Neural cell (in vitro differentiated cells): ENCODE measurements around the gene CLEC3A. TPM values are rescaled to one million over a fixed set of nuclear protein-coding genes. Genes with fewer than 3 reads are reported as not detected.
"Not testable (repeated sequence)": the region's sequence is repeated elsewhere in the genome, so short reads cannot be mapped to it uniquely, and the experiment has no call there.

ENCODE experiments used
- H2AFZ ChIP-seq: fragments of 200-600, 300-800 bp; sonication (generic), shearing (Covaris generic); 2 replicates; pipeline ENCODE4 v1.6.0; 2014; ENCODE audit warnings: low read depth, mild to moderate bottlenecking, antibody characterized with exemption, low read length, moderate library complexity
- H3F3A ChIP-seq: fragments of 200-600 bp; shearing (Covaris generic); 2 replicates; pipeline ENCODE4 v1.6.1; 2016; ENCODE audit warnings: mild to moderate bottlenecking, moderate library complexity, mixed read lengths, antibody characterized with exemption, low read length; ENCODE audit not compliant: insufficient read depth, poor library complexity, severe bottlenecking
- H3K27ac ChIP-seq: fragments of 200-600, 300-800 bp; sonication (generic), shearing (Covaris generic); 2 replicates; pipeline ENCODE4 v1.5.1; 2014; ENCODE audit warnings: mild to moderate bottlenecking, low read length, moderate library complexity
- H3K27me3 ChIP-seq: fragments of 300-800, 200-600 bp; sonication (generic), shearing (Covaris generic); 2 replicates; pipeline ENCODE4 v1.6.0; 2014; ENCODE audit warnings: mild to moderate bottlenecking, low read depth, low read length, moderate library complexity; ENCODE audit not compliant: insufficient read depth
- H3K36me3 ChIP-seq: fragments of 300-800, 200-600 bp; sonication (generic), shearing (Covaris generic); 2 replicates; pipeline ENCODE4 v1.5.1; 2014; ENCODE audit warnings: mild to moderate bottlenecking, antibody characterized with exemption, low read length, moderate library complexity; ENCODE audit not compliant: insufficient read depth
- H3K4me2 ChIP-seq: fragments of 300-800, 200-600 bp; sonication (generic), shearing (Covaris generic); 2 replicates; pipeline ENCODE4 v1.6.0; 2014; ENCODE audit warnings: mild to moderate bottlenecking, low read length
- H3K4me3 ChIP-seq: fragments of 300-800, 200-600 bp; sonication (generic), shearing (Covaris generic); 2 replicates; pipeline ENCODE4 v1.5.1; 2014; ENCODE audit warnings: mild to moderate bottlenecking, low read length, moderate library complexity
- H3K79me2 ChIP-seq: fragments of 200-600 bp; shearing (Covaris generic); replicated peaks from 2 replicates; pipeline ENCODE4 v1.6.0; 2014; ENCODE audit warnings: mild to moderate bottlenecking, low read length, moderate library complexity; ENCODE audit not compliant: insufficient read depth
- H3K9ac ChIP-seq: fragments of 300-800, 200-600 bp; sonication (generic), shearing (Covaris generic); 2 replicates; pipeline ENCODE4 v1.6.1; 2016; ENCODE audit warnings: mild to moderate bottlenecking, low read length, mixed read lengths
- H3K9me2 ChIP-seq: fragments of 200-600 bp; shearing (Covaris generic); 2 replicates; pipeline ENCODE4 v1.6.1; 2016; ENCODE audit warnings: mild to moderate bottlenecking, low read length, mixed read lengths; ENCODE audit not compliant: insufficient read depth
- H3K9me3 ChIP-seq: fragments of 200-600, 300-800 bp; sonication (generic), shearing (Covaris generic); 2 replicates; pipeline ENCODE4 v1.6.1; 2016; ENCODE audit warnings: mild to moderate bottlenecking, mixed run types, low read length, moderate library complexity, mixed read lengths
- H4K20me1 ChIP-seq: fragments of 200-600 bp; shearing (Covaris generic); 2 replicates; pipeline ENCODE4 v1.6.1; 2016; ENCODE audit warnings: mild to moderate bottlenecking, mixed run types; ENCODE audit not compliant: insufficient read depth
- CTCF ChIP-seq: fragments of 450-650 bp; IDR thresholded peaks from 2 replicates; pipeline ENCODE4 v1.5.1; 2014; ENCODE audit warnings: antibody characterized with exemption, mild to moderate bottlenecking, moderate library complexity; ENCODE audit not compliant: poor library complexity, severe bottlenecking
- EP300 ChIP-seq: fragments of 450-650 bp; conservative IDR thresholded peaks from 2 replicates; pipeline ENCODE4 v1.6.1; 2014; ENCODE audit warnings: antibody characterized with exemption, mild to moderate bottlenecking, moderate library complexity; ENCODE audit not compliant: poor library complexity, severe bottlenecking
- EZH2 ChIP-seq: fragments of 200-600, 300-800 bp; shearing (Covaris generic), sonication (generic); IDR thresholded peaks from 2 replicates; pipeline ENCODE4 v1.6.1; 2014; ENCODE audit warnings: antibody characterized with exemption, low read length, borderline replicate concordance, mild to moderate bottlenecking; ENCODE audit not compliant: insufficient read depth, poor library complexity, severe bottlenecking
- MXI1 ChIP-seq: fragments of 450-650 bp; conservative IDR thresholded peaks from 2 replicates; pipeline ENCODE4 v1.6.1; 2014; ENCODE audit warnings: antibody characterized with exemption, mild to moderate bottlenecking; ENCODE audit not compliant: poor library complexity, severe bottlenecking
- POLR2AphosphoS5 ChIP-seq: IDR thresholded peaks from 2 replicates; pipeline ENCODE4 v1.6.1; 2012
- RAD21 ChIP-seq: fragments of 450-650 bp; conservative IDR thresholded peaks from 2 replicates; pipeline ENCODE4 v1.6.1; 2014; ENCODE audit warnings: antibody characterized with exemption, mild to moderate bottlenecking, moderate library complexity
- REST ChIP-seq: IDR thresholded peaks from 2 replicates; pipeline ENCODE4 v1.6.1; 2012; ENCODE audit warnings: borderline replicate concordance
- SMC3 ChIP-seq: fragments of 450-650 bp; conservative IDR thresholded peaks from 2 replicates; pipeline ENCODE4 v1.6.1; 2014; ENCODE audit warnings: antibody characterized with exemption, mild to moderate bottlenecking, moderate library complexity; ENCODE audit not compliant: poor library complexity
- TAF1 ChIP-seq: IDR thresholded peaks from 2 replicates; pipeline ENCODE4 v1.6.1; 2012; ENCODE audit warnings: low read depth
- polyA plus RNA-seq: library from polyadenylated mRNA; depleted of rRNA; stranded (reverse); fragments of >200 nt; gene quantifications from 2 replicates; pipeline ENCODE4 v1.2.3, GENCODE V29; 2014

The CLEC3A gene
- polyA plus RNA-seq, 1 donor from 2014 or later: not detected

- H3K27ac ChIP-seq: no peak overlapping the region
- no peaks in the 10 kb centered on the region for H3K36me3 ChIP-seq
- H2AFZ ChIP-seq: no peak overlapping the region
- no peaks in the 10 kb centered on the region for H3K9me2 ChIP-seq
- TF ChIP-seq CTCF (no peak), EP300 (no peak), REST (no peak), RAD21 (no peak), SMC3 (no peak), POLR2AphosphoS5 (no peak), MXI1 (no peak)
- H3K4me2 ChIP-seq: no peak overlapping the region
- H4K20me1 ChIP-seq: no peaks in the 10 kb centered on the region
- no peaks in the 10 kb centered on the region for H3K79me2 ChIP-seq
- H3K4me3 ChIP-seq: no peak overlapping the region
- no peaks in the 10 kb centered on the region for H3K9me3 ChIP-seq
- no peaks in the 10 kb centered on the region for H3F3A ChIP-seq
- H3K27me3 ChIP-seq: no peaks in the 10 kb centered on the region
- H3K9ac ChIP-seq: no peak overlapping the region
Observed at GRCh38 chr16:78057803-78058564, 35.6 kb downstream of the CLEC3A start.

GRCh38 chr16:78059806-78060205, 37.5 kb downstream of the CLEC3A start:
- H3K4me3 ChIP-seq, H3K36me3 ChIP-seq, H4K20me1 ChIP-seq, H3K9ac ChIP-seq, H3K79me2 ChIP-seq, H2AFZ ChIP-seq, H3F3A ChIP-seq, H3K27ac ChIP-seq, H3K27me3 ChIP-seq, H3K4me2 ChIP-seq, H3K9me3 ChIP-seq, H3K9me2 ChIP-seq: not testable (repeated sequence)

GRCh38 chr16:78060295-78060694, 37.9 kb downstream of the CLEC3A start:
- no peaks in the 10 kb centered on the region for H3F3A ChIP-seq
- no peaks in the 10 kb centered on the region for H3K36me3 ChIP-seq
- no peaks in the 10 kb centered on the region for H3K79me2 ChIP-seq
- no peaks in the 10 kb centered on the region for H3K9me2 ChIP-seq
- no peak overlapping the region for H3K4me2 ChIP-seq
- H4K20me1 ChIP-seq: no peaks in the 10 kb centered on the region
- H3K9me3 ChIP-seq: no peaks in the 10 kb centered on the region
- H3K27me3 ChIP-seq: no peaks in the 10 kb centered on the region
- TF ChIP-seq POLR2AphosphoS5 (no peak), EP300 (no peak), MXI1 (no peak), TAF1 (no peak), RAD21 (no peak), REST (no peak), SMC3 (no peak), CTCF (no peak), EZH2 (no peak)
- no peak overlapping the region for H3K27ac ChIP-seq
- H2AFZ ChIP-seq: no peak overlapping the region
- no peak overlapping the region for H3K9ac ChIP-seq
- no peak overlapping the region for H3K4me3 ChIP-seq
